Upper lobe of left lung (tissue), 6 donors: ENCODE results near the gene SYNRG. TPM values are rescaled to one million over a fixed set of nuclear protein-coding genes. Genes with fewer than 3 reads are reported as not detected.
"Not testable (repeated sequence)": the region's sequence is repeated elsewhere in the genome, so short reads cannot be mapped to it uniquely, and the experiment has no call there.

Source experiments
- ATAC-seq, 2 donors: fragments of 200-7000 bp; cut with Tn5 transposase; one replicate each; pipeline ENCODE4 v1.9.1; 2022; ENCODE audit warnings: mild to moderate bottlenecking in 2 of 2, moderate library complexity in 2 of 2; ENCODE audit not compliant: low FRiP score in 2 of 2
- DNase-seq, 2 donors: peaks; one replicate each; pipeline ENCODE4 v3.0.0-alpha.2; 2019 to 2020
- H3K27ac ChIP-seq, 4 donors: fragments of 200-600 bp; sonication (generic); one replicate each; pipeline ENCODE4 v1.5.1; 2016 to 2019
- H3K27me3 ChIP-seq, 4 donors: fragments of 200-600 bp; sonication (generic); one replicate each; pipeline ENCODE4 v1.5.1; 2017 to 2019
- H3K36me3 ChIP-seq, 4 donors: fragments of 200-600 bp; sonication (generic); one replicate each; pipeline ENCODE4 v1.5.1; 2016 to 2019
- H3K4me1 ChIP-seq, 4 donors: fragments of 200-600 bp; sonication (generic); one replicate each; pipeline ENCODE4 v1.5.1; 2018 to 2019
- H3K4me3 ChIP-seq, 4 donors: fragments of 200-600 bp; sonication (generic); one replicate each; pipeline ENCODE4 v1.5.1; 2017 to 2019; ENCODE audit warnings: mild to moderate bottlenecking in 2 of 4, moderate library complexity in 1 of 4
- H3K9me3 ChIP-seq, 4 donors: fragments of 200-600 bp; sonication (generic); one replicate each; pipeline ENCODE4 v1.5.1; 2018 to 2019
- CTCF ChIP-seq, 6 experiments: fragments of 450-650 bp in 4 of 6; fragments of 200-600 bp in 2 of 6; sonication (generic) in 2 of 6; IDR thresholded peaks; one replicate each; pipeline ENCODE4 v1.5.1; 2016 to 2019; ENCODE audit warnings: antibody characterized with exemption in 6 of 6
- EP300 ChIP-seq, 4 donors: sonication (generic); formaldehyde crosslinking; IDR thresholded peaks; one replicate each; pipeline ENCODE4 v1.5.1; 2017; ENCODE audit warnings: antibody characterized with exemption in 4 of 4, control low read depth in 2 of 4
- POLR2A ChIP-seq, 4 donors: fragments of 450-650 bp; IDR thresholded peaks; one replicate each; pipeline ENCODE4 v1.5.1; 2016 to 2017; ENCODE audit warnings: antibody characterized with exemption in 4 of 4, mild to moderate bottlenecking in 2 of 4
- POLR2AphosphoS5 ChIP-seq, 2 donors: sonication (generic); formaldehyde crosslinking; IDR thresholded peaks; one replicate each; pipeline ENCODE4 v1.5.1; 2017; ENCODE audit warnings: antibody characterized with exemption in 2 of 2
- WGBS, 2 donors: methylation state at CpG; one replicate each; pipeline ENCODE4 v1.1.5; 2017 to 2018; 5-methylcytosine and 5-hydroxymethylcytosine counted together
- total RNA-seq, 6 donors: library from RNA; depleted of rRNA in 4 of 6; stranded (reverse); fragments of >200 nt in 4 of 6; gene quantifications; one replicate each; pipeline versions ENCODE4 v1.1.0 to v1.2.1, GENCODE V29; 2016 to 2021
- donor health status: DM: no; HTN: no; CAD: no; lungs with moderate emphysema.
- donor health status: DM: no; HTN: yes; CAD: no; lungs with severe emphysema.

The SYNRG gene
- total RNA-seq, 6 donors from 2014 or later = 25.2 to 58.7 (median 43.8) TPM

GRCh38 chr17:37643118-37643766 lies 34.0 kb upstream of the SYNRG start, which contains the start of gene DDX52:
DDX52 (minus strand) TSS chr17:37643446; CDS start chr17:37643420, 26 bp downstream.
- ATAC-seq = peak; percentile 98 to 99
- Histone ChIP-seq H3K4me1 (peaks cover 15 to 32% (median 22%) of the 10 kb centered on the region in 4 donors), H3K27ac (peak within 1 kb of the TSS; percentile 85 to 91 (median 89))

GRCh38 chr17:37642681-37643080 lies 33.5 kb upstream of the SYNRG start:
- Histone ChIP-seq H3K36me3 (peaks cover 3 to 26% (median 8%) of the 10 kb centered on the region in 4 donors), H3K4me3 (peak overlapping the region; percentile 53 to 88 (median 56)), H3K4me1 (peaks cover 15 to 32% (median 22%) of the 10 kb centered on the region in 4 donors), H3K27me3 (no peaks in the 10 kb centered on the region), H3K27ac (peak overlapping the region; percentile 85 to 91 (median 89)), H3K9me3 (no peaks in the 10 kb centered on the region)
- ATAC-seq = peak in 1 of 2 donors; percentile 67
- WGBS, 2 donors = 1 to 2% methylated on average over 7 of the region's 7 CpGs
- no peak for TF ChIP-seq CTCF (IDR thresholded peaks at IDR 0.05)
- TF ChIP-seq POLR2A (IDR thresholded peaks at IDR 0.05) = no peak
- TF ChIP-seq POLR2AphosphoS5 (IDR thresholded peaks at IDR 0.05) = no peak
- no peak for TF ChIP-seq EP300 (IDR thresholded peaks at IDR 0.05)
- DNase-seq = no peak

More at GRCh38 chr17:37643118-37643766, 34.0 kb upstream of the SYNRG start, which contains the start of gene DDX52:
- Histone ChIP-seq H3K9me3 (no peaks in the 10 kb centered on the region), H3K4me3 (peak within 1 kb of the TSS; percentile 53 to 88 (median 56)), H3K27me3 (no peaks in the 10 kb centered on the region), H3K36me3 (peaks cover 0 to 22% (median 4%) of the 10 kb centered on the region in 4 donors)
- DNase-seq = peak; percentile 92 to 94
- WGBS, 2 donors = 0% methylated on average over 37 to 43 of the region's 43 CpGs
- TF ChIP-seq CTCF (IDR thresholded peaks at IDR 0.05) (peak in 1 of 6 experiments; percentile 13), EP300 (IDR thresholded peaks at IDR 0.05) (no peak), POLR2A (IDR thresholded peaks at IDR 0.05) (peak in 3 of 4 donors; percentile 36 to 73 (median 68)), POLR2AphosphoS5 (IDR thresholded peaks at IDR 0.05) (peak in 1 of 2 donors; percentile 81)

GRCh38 chr17:37640015-37640414 lies 30.8 kb upstream of the SYNRG start:
- Histone ChIP-seq H3K4me3 (no peak overlapping the region), H3K36me3 (peaks cover 6 to 39% (median 16%) of the 10 kb centered on the region in 4 donors), H3K27me3 (no peaks in the 10 kb centered on the region), H3K27ac (no peak overlapping the region), H3K4me1 (peaks cover 15 to 32% (median 22%) of the 10 kb centered on the region in 4 donors), H3K9me3 (no peaks in the 10 kb centered on the region)
- DNase-seq (no peak), ATAC-seq (no peak)
- TF ChIP-seq EP300 (IDR thresholded peaks at IDR 0.05) (no peak), POLR2AphosphoS5 (IDR thresholded peaks at IDR 0.05) (no peak)

- Histone ChIP-seq H3K36me3 (peaks cover 6 to 48% (median 16%) of the 10 kb centered on the region in 4 donors), H3K27ac (no peak overlapping the region), H3K4me1 (peaks cover 15 to 28% (median 19%) of the 10 kb centered on the region in 4 donors), H3K4me3 (no peak overlapping the region), H3K27me3 (no peaks in the 10 kb centered on the region), H3K9me3 (no peaks in the 10 kb centered on the region)
- ATAC-seq (no peak), DNase-seq (no peak)
- no peak for TF ChIP-seq POLR2A (IDR thresholded peaks at IDR 0.05)
- TF ChIP-seq CTCF (IDR thresholded peaks at IDR 0.05) = no peak
- TF ChIP-seq POLR2AphosphoS5 (IDR thresholded peaks at IDR 0.05) = no peak
Measured at GRCh38 chr17:37637956-37638355, 28.7 kb upstream of the SYNRG start.

GRCh38 chr17:37616430-37616829 lies 7.2 kb upstream of the SYNRG start:
- not testable (repeated sequence) for H3K27ac ChIP-seq, H3K4me1 ChIP-seq, DNase-seq, H3K27me3 ChIP-seq, ATAC-seq, H3K4me3 ChIP-seq, H3K9me3 ChIP-seq
- H3K36me3 ChIP-seq = peaks cover 22 to 83% (median 38%) of the 10 kb centered on the region in 4 donors
- WGBS, 2 donors = 90 to 91% methylated on average over 6 of the region's 6 CpGs
